Measurements from ENCODE around the gene OVAAL. TPM values are rescaled to one million over a fixed set of nuclear protein-coding genes. Genes with fewer than 3 reads are reported as not detected.
"Not testable (repeated sequence)": the region's sequence is repeated elsewhere in the genome, so short reads cannot be mapped to it uniquely, and the experiment has no call there.

Gene OVAAL
- polyA plus RNA-seq, 3 donors from 2014 or later, result not detected

- H3K27me3 Mint-ChIP-seq (ENCODE audit: low read depth in 3 of 3); H3K4me3 Mint-ChIP-seq; H3K27ac Mint-ChIP-seq; H3K4me1 Mint-ChIP-seq; H3K36me3 Mint-ChIP-seq; DNase-seq; H3K9me3 Mint-ChIP-seq: not testable (repeated sequence)
Observed at GRCh38 chr1:180549770-180550169, 9.0 kb upstream of the OVAAL start.

- Mint-ChIP-seq H3K9me3 (no peaks in the 10 kb centered on the region), H3K27me3 (ENCODE audit: low read depth in 3 of 3) (no peaks in the 10 kb centered on the region), H3K27ac (no peak overlapping the region), H3K4me3 (no peak overlapping the region), H3K36me3 (no peaks in the 10 kb centered on the region), H3K4me1 (no peaks in the 10 kb centered on the region)
- no peak for DNase-seq
Observed at GRCh38 chr1:180550241-180550640, 8.5 kb upstream of the OVAAL start.

- no peaks in the 10 kb centered on the region for H3K4me1 Mint-ChIP-seq
- no peaks in the 10 kb centered on the region for H3K9me3 Mint-ChIP-seq
- H3K27ac Mint-ChIP-seq, result no peak overlapping the region
- H3K4me3 Mint-ChIP-seq, result no peak overlapping the region
- peaks cover 0 to under 1% (median 0%) of the 10 kb centered on the region in 3 donors for H3K27me3 Mint-ChIP-seq (ENCODE audit: low read depth in 3 of 3)
- DNase-seq, result no peak
- H3K36me3 Mint-ChIP-seq, result no peaks in the 10 kb centered on the region
Observed at GRCh38 chr1:180551997-180552396, 6.8 kb upstream of the OVAAL start.

- H3K27me3 Mint-ChIP-seq (ENCODE audit: low read depth in 3 of 3); H3K4me3 Mint-ChIP-seq; H3K36me3 Mint-ChIP-seq; DNase-seq; H3K27ac Mint-ChIP-seq; H3K4me1 Mint-ChIP-seq; H3K9me3 Mint-ChIP-seq: not testable (repeated sequence)
Observed at GRCh38 chr1:180553046-180553445, 5.7 kb upstream of the OVAAL start.

DNA sequence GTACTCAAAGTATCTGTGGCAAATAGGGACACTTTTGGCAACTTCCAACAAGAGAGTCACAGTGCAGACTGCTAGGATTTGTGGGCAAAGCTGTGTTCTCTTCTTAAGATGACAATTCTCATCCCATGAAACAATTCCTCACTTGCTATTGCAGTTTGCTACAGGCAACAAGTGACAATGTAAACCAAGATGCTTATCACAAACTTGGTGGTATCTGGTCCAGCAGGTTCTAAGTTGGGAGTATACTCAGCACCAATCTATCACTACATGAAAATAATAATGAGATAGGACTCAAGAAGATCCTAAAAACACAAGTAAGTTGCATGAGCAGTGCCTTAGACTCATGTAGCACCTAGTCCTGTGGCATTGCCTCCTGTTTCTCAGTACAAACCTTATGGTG is 3.4 kb upstream of the OVAAL start:
- H3K27me3 Mint-ChIP-seq (ENCODE audit: low read depth in 3 of 3), result peaks cover 0 to 7% (median 6%) of the 10 kb centered on the region in 3 donors
- H3K36me3 Mint-ChIP-seq, result no peaks in the 10 kb centered on the region
- H3K4me3 Mint-ChIP-seq, result no peak overlapping the region
- no peaks in the 10 kb centered on the region for H3K4me1 Mint-ChIP-seq
- DNase-seq, result no peak
- no peaks in the 10 kb centered on the region for H3K9me3 Mint-ChIP-seq
- H3K27ac Mint-ChIP-seq, result no peak overlapping the region

GRCh38 chr1:180560200-180560867 is 1.6 kb downstream of the OVAAL start:
- H3K4me3 Mint-ChIP-seq, result no peak overlapping the region
- DNase-seq, result no peak
- H3K27ac Mint-ChIP-seq, result no peak overlapping the region
- no peaks in the 10 kb centered on the region for H3K36me3 Mint-ChIP-seq
- peaks cover 2 to 9% (median 6%) of the 10 kb centered on the region in 3 donors for H3K27me3 Mint-ChIP-seq (ENCODE audit: low read depth in 3 of 3)
- H3K4me1 Mint-ChIP-seq, result no peaks in the 10 kb centered on the region
- H3K9me3 Mint-ChIP-seq, result no peaks in the 10 kb centered on the region

DNA sequence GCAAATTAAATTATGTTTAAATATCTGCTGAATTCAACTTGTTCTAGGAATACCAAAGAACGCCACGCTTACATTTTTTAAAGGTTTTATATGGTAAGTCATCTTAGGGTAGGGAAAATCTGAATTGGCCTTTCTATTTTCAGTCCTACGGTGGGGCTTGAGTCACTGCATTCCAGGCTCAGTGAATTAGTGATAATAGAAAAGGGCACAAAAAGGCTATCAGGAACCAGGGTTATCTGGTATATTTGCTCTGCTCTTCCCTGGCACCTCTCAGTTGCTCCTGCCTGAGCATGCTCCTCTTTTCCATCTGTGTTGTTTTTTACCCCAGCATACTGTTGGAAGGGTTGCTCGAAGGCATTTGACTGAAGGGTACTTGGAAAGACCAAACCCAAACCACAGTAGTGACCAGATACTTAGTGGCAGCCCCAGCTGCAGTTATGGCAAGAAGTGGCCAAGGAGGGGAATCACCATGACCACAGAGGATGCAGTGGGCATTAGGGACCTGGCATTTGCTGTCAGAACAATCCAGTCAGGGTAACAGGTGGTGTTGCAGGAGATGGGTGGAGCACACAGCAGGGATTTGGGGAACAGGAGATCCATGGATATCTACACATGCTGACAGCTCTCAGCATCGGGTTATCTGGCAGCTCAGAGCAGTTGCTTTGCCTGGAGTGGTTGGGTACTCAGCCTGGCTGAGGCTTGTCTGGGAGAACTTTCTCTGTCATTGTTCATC is 2.3 kb downstream of the OVAAL start:
- Mint-ChIP-seq H3K9me3 (no peaks in the 10 kb centered on the region), H3K4me3 (no peak overlapping the region), H3K36me3 (no peaks in the 10 kb centered on the region), H3K27me3 (ENCODE audit: low read depth in 3 of 3) (peaks cover 6 to 9% (median 6%) of the 10 kb centered on the region in 3 donors), H3K27ac (no peak overlapping the region), H3K4me1 (no peaks in the 10 kb centered on the region)
- no peak for DNase-seq

- Mint-ChIP-seq H3K4me3 (no peak overlapping the region), H3K27ac (no peak overlapping the region)
Observed at GRCh38 chr1:180562640-180563025, 3.9 kb downstream of the OVAAL start.

GRCh38 chr1:180563026-180563827 is 4.5 kb downstream of the OVAAL start:
- peaks cover 4 to 7% (median 7%) of the 10 kb centered on the region in 3 donors for H3K27me3 Mint-ChIP-seq (ENCODE audit: low read depth in 3 of 3)
- no peaks in the 10 kb centered on the region for H3K36me3 Mint-ChIP-seq
- H3K27ac Mint-ChIP-seq, result no peak overlapping the region
- H3K4me1 Mint-ChIP-seq, result no peaks in the 10 kb centered on the region
- no peak for DNase-seq
- no peaks in the 10 kb centered on the region for H3K9me3 Mint-ChIP-seq
- no peak overlapping the region for H3K4me3 Mint-ChIP-seq

More at GRCh38 chr1:180562640-180563025, 3.9 kb downstream of the OVAAL start:
- H3K36me3 Mint-ChIP-seq, result no peaks in the 10 kb centered on the region
- no peaks in the 10 kb centered on the region for H3K9me3 Mint-ChIP-seq
- no peak for DNase-seq
- H3K27me3 Mint-ChIP-seq (ENCODE audit: low read depth in 3 of 3), result peaks cover 4 to 7% (median 6%) of the 10 kb centered on the region in 3 donors
- H3K4me1 Mint-ChIP-seq, result no peaks in the 10 kb centered on the region

- H3K27ac Mint-ChIP-seq, result no peak overlapping the region
- no peak overlapping the region for H3K4me3 Mint-ChIP-seq
- H3K4me1 Mint-ChIP-seq, result no peaks in the 10 kb centered on the region
- no peaks in the 10 kb centered on the region for H3K36me3 Mint-ChIP-seq
- peaks cover 1 to 7% (median 2%) of the 10 kb centered on the region in 3 donors for H3K27me3 Mint-ChIP-seq (ENCODE audit: low read depth in 3 of 3)
- no peak for DNase-seq
- H3K9me3 Mint-ChIP-seq, result no peaks in the 10 kb centered on the region
Observed at GRCh38 chr1:180565121-180565871, 6.5 kb downstream of the OVAAL start.

DNA sequence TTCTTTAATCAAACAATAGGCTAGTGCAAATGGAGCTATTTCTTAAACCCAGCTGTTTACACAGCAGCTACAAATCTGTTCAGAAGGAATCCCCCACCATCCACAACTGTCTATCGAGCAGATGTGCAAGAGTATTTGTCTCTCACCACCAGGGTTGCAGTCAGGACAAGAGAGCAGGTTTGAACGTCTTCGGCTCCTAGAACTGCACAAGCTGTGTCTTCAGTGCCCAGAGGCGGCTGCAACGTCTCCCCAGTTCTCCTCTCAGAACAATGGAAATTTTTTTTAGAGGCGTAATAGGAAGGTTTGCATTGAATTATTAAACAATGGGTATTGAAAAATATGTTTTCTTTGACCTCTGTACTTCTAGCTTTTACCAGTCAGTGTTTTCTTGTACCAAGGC is 7.3 kb downstream of the OVAAL start:
- no peaks in the 10 kb centered on the region for H3K36me3 Mint-ChIP-seq
- no peak overlapping the region for H3K4me3 Mint-ChIP-seq
- H3K27me3 Mint-ChIP-seq (ENCODE audit: low read depth in 3 of 3), result peaks cover 1 to 7% (median 2%) of the 10 kb centered on the region in 3 donors
- no peak overlapping the region for H3K27ac Mint-ChIP-seq
- no peaks in the 10 kb centered on the region for H3K4me1 Mint-ChIP-seq
- no peaks in the 10 kb centered on the region for H3K9me3 Mint-ChIP-seq
- DNase-seq, result no peak

- H3K27ac Mint-ChIP-seq, result no peak overlapping the region
- H3K4me1 Mint-ChIP-seq, result no peaks in the 10 kb centered on the region
- H3K9me3 Mint-ChIP-seq, result no peaks in the 10 kb centered on the region
- H3K27me3 Mint-ChIP-seq (ENCODE audit: low read depth in 3 of 3), result peaks cover 1 to 7% (median 5%) of the 10 kb centered on the region in 3 donors
- no peaks in the 10 kb centered on the region for H3K36me3 Mint-ChIP-seq
- no peak overlapping the region for H3K4me3 Mint-ChIP-seq
- no peak for DNase-seq
Observed at GRCh38 chr1:180566495-180566894, 7.7 kb downstream of the OVAAL start.

DNA sequence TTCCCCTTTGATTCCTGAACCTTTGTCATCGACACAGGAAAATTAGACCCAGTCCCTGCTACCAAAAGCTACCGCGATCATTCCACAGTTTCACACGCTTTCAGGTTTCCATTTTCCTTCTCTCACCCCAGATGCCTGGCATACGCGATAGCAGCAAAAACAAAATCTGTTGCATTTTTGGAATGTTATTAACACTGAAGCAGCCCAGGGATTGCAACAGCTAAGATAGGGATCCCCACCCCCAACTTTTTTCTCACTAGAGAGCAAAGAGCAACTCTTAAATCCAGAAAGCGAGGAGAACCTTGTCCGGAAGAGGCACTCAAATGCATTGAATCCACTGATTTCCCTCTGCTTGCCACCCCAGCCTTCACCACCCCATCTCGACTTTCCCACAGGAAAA is 8.9 kb downstream of the OVAAL start:
- no peaks in the 10 kb centered on the region for H3K4me1 Mint-ChIP-seq
- H3K4me3 Mint-ChIP-seq, result no peak overlapping the region
- H3K27ac Mint-ChIP-seq, result no peak overlapping the region
- peaks cover 1 to 5% (median 4%) of the 10 kb centered on the region in 3 donors for H3K27me3 Mint-ChIP-seq (ENCODE audit: low read depth in 3 of 3)
- no peak for DNase-seq
- H3K36me3 Mint-ChIP-seq, result no peaks in the 10 kb centered on the region
- no peaks in the 10 kb centered on the region for H3K9me3 Mint-ChIP-seq

Data from immature natural killer cell (primary cell).